H1 (cell line): ENCODE measurements around the gene C16orf90. TPM values are rescaled to one million over a fixed set of nuclear protein-coding genes. Genes with fewer than 3 reads are reported as not detected.

Experiments
- CTCF ChIA-PET: fragments of 300-600 bp; sonication (Branson Sonifier 250); formaldehyde crosslinking; loops from one replicate; lab custom pipeline; 2021; ENCODE audit not compliant: partially characterized antibody; lab: Charles Lee
- POLR2A ChIA-PET: fragments of 300-600 bp; sonication (Branson Sonifier 250); formaldehyde crosslinking; loops from one replicate; lab custom pipeline; 2021; ENCODE audit warnings: inconsistent platforms; ENCODE audit not compliant: partially characterized antibody; lab: Charles Lee
- DNase-seq, 2 experiments: peaks; one replicate each; pipeline versions ENCODE4 v3.0.0 to v3.0.0-alpha.2; 2010 to 2022; ENCODE audit warnings: low spot score in 2 of 2, low read depth in 1 of 2, mixed read lengths in 1 of 2
- FAIRE-seq: peaks from 2 replicates; lab custom pipeline; 2011; peaks lifted over from hg19 to GRCh38; lab: Jason Lieb, UNC
- H2AFZ ChIP-seq: 2 replicates; pipeline ENCODE4 v1.8.1; 2012; ENCODE audit warnings: low read length, inconsistent platforms
- H2AK5ac ChIP-seq: 2 replicates; pipeline ENCODE4 v1.6.1; 2013; ENCODE audit warnings: low read depth, low read length
- H2BK120ac ChIP-seq: replicated peaks from 2 replicates; pipeline ENCODE3; 2013; ENCODE audit warnings: low read depth, low read length, inconsistent platforms
- H2BK12ac ChIP-seq: 2 replicates; pipeline ENCODE4 v1.6.1; 2013; ENCODE audit warnings: low read depth, low read length
- H2BK15ac ChIP-seq: 2 replicates; pipeline ENCODE4 v1.6.1; 2013; ENCODE audit warnings: low read length
- H2BK20ac ChIP-seq: 2 replicates; pipeline ENCODE4 v1.6.1; 2013; ENCODE audit warnings: low read length
- H2BK5ac ChIP-seq: 2 replicates; pipeline ENCODE4 v1.6.1; 2013; ENCODE audit warnings: low read depth, low read length
- H3K14ac ChIP-seq: 2 replicates; pipeline ENCODE4 v1.6.1; 2013; ENCODE audit warnings: inconsistent platforms; ENCODE audit not compliant: insufficient read length
- H3K18ac ChIP-seq: 2 replicates; pipeline ENCODE4 v1.6.1; 2013; ENCODE audit warnings: low read length; ENCODE audit errors: extremely low read depth
- H3K23ac ChIP-seq: 2 replicates; pipeline ENCODE4 v1.6.1; 2013; ENCODE audit warnings: inconsistent platforms; ENCODE audit not compliant: insufficient read length
- H3K23me2 ChIP-seq: 2 replicates; pipeline ENCODE4 v1.6.1; 2013; ENCODE audit warnings: low read depth, low read length
- H3K27ac ChIP-seq: 2 replicates; pipeline ENCODE4 v1.6.1; 2011; ENCODE audit warnings: low read depth, low read length, inconsistent platforms
- H3K27me3 ChIP-seq, 4 experiments: replicated peaks in 1 of 4; 1 replicate in 1 of 4; 2 replicates in 3 of 4; pipeline versions ENCODE4 v1.6.1 to v1.8.1; 2011 to 2013; ENCODE audit warnings: low read length in 3 of 4, mild to moderate bottlenecking in 3 of 4, inconsistent platforms in 2 of 4, mixed read lengths in 2 of 4, moderate library complexity in 1 of 4; ENCODE audit not compliant: control insufficient read depth in 3 of 4, insufficient read depth in 3 of 4; ENCODE audit errors: extremely low read depth in 1 of 4
- H3K36me3 ChIP-seq, 4 experiments: 2 replicates each; pipeline versions ENCODE4 v1.6.1 to v1.8.1; 2011 to 2013; ENCODE audit warnings: mild to moderate bottlenecking in 4 of 4, low read length in 3 of 4, moderate library complexity in 2 of 4, control low read depth in 1 of 4, inconsistent platforms in 1 of 4; ENCODE audit not compliant: insufficient read depth in 4 of 4, control insufficient read depth in 2 of 4
- H3K4ac ChIP-seq: replicated peaks from 2 replicates; pipeline ENCODE3; 2013; ENCODE audit warnings: low read length, low read depth, mixed read lengths, inconsistent platforms; ENCODE audit not compliant: insufficient read length
- H3K4me1 ChIP-seq, 4 experiments: replicated peaks in 1 of 4; 1 replicate in 1 of 4; 2 replicates in 3 of 4; pipeline versions ENCODE4 v1.6.1 to v1.8.1; 2011 to 2013; ENCODE audit warnings: low read length in 3 of 4, inconsistent platforms in 2 of 4, mixed read lengths in 1 of 4; ENCODE audit not compliant: insufficient read depth in 4 of 4, control insufficient read depth in 3 of 4
- H3K4me2 ChIP-seq, 2 experiments: 2 replicates each; pipeline versions ENCODE4 v1.6.1 to v1.8.1; 2011 to 2013; ENCODE audit warnings: low read depth in 2 of 2, low read length in 2 of 2, control low read depth in 1 of 2, inconsistent platforms in 1 of 2, mild to moderate bottlenecking in 1 of 2; ENCODE audit not compliant: insufficient read depth in 1 of 2
- H3K4me3 ChIP-seq, 4 experiments: fragments of 200-600, 300-600 bp in 1 of 4; sonication (generic), shearing (Covaris generic), sonication (Bioruptor Twin) in 1 of 4; 2 replicates each; pipeline versions ENCODE4 v1.5.1 to v1.8.1; 2011 to 2016; ENCODE audit warnings: low read length in 4 of 4, low read depth in 3 of 4, control low read depth in 2 of 4, inconsistent platforms in 2 of 4, mild to moderate bottlenecking in 2 of 4, mixed read lengths in 1 of 4, moderate library complexity in 1 of 4; ENCODE audit not compliant: insufficient read depth in 2 of 4; ENCODE audit errors: extremely low read depth in 1 of 4
- H3K56ac ChIP-seq: replicated peaks from 2 replicates; pipeline ENCODE3; 2013; ENCODE audit warnings: low read depth, mild to moderate bottlenecking, mixed read lengths, low read length, inconsistent platforms; ENCODE audit not compliant: insufficient read length
- H3K79me1 ChIP-seq: 2 replicates; pipeline ENCODE4 v1.6.1; 2013; ENCODE audit warnings: low read depth, low read length, control low read depth
- H3K79me2 ChIP-seq, 2 experiments: 2 replicates each; pipeline versions ENCODE4 v1.6.1 to v1.8.1; 2012 to 2013; ENCODE audit warnings: low read length in 2 of 2, mild to moderate bottlenecking in 2 of 2, inconsistent platforms in 1 of 2; ENCODE audit not compliant: insufficient read depth in 2 of 2, control insufficient read depth in 1 of 2
- H3K9ac ChIP-seq, 4 experiments: replicated peaks in 1 of 4; 1 replicate in 1 of 4; 2 replicates in 3 of 4; pipeline versions ENCODE4 v1.6.1 to v1.8.1; 2011 to 2013; ENCODE audit warnings: low read depth in 3 of 4, low read length in 3 of 4, control low read depth in 2 of 4, mild to moderate bottlenecking in 2 of 4, moderate library complexity in 2 of 4, inconsistent platforms in 1 of 4; ENCODE audit errors: extremely low read depth in 1 of 4
- H3K9me3 ChIP-seq, 2 experiments: 2 replicates each; pipeline versions ENCODE4 v1.6.1 to v1.8.1; 2012 to 2013; ENCODE audit warnings: mild to moderate bottlenecking in 2 of 2, moderate library complexity in 2 of 2, control low read depth in 1 of 2, inconsistent platforms in 1 of 2, low read depth in 1 of 2, low read length in 1 of 2, mixed read lengths in 1 of 2; ENCODE audit not compliant: insufficient read depth in 2 of 2
- H4K20me1 ChIP-seq, 2 experiments: replicated peaks in 1 of 2; 2 replicates each; pipeline versions ENCODE3 to v1.8.1; 2011 to 2013; ENCODE audit warnings: inconsistent platforms in 2 of 2, low read length in 2 of 2, mild to moderate bottlenecking in 1 of 2; ENCODE audit not compliant: insufficient read depth in 2 of 2, control insufficient read depth in 1 of 2
- H4K5ac ChIP-seq: 2 replicates; pipeline ENCODE4 v1.6.1; 2013; ENCODE audit warnings: low read length, low read depth, mixed read lengths, inconsistent platforms; ENCODE audit not compliant: insufficient read length
- H4K8ac ChIP-seq: 2 replicates; pipeline ENCODE4 v1.8.0; 2013; ENCODE audit warnings: mild to moderate bottlenecking, moderate library complexity, low read length, inconsistent platforms; ENCODE audit not compliant: insufficient read depth; ENCODE audit errors: extremely low read depth
- H4K91ac ChIP-seq: replicated peaks from 2 replicates; pipeline ENCODE3; 2013; ENCODE audit warnings: low read length, mixed read lengths, inconsistent platforms; ENCODE audit not compliant: insufficient read length
- E2F6 ChIP-seq: IDR thresholded peaks from 2 replicates; pipeline ENCODE4 v1.6.1; 2012; ENCODE audit warnings: inconsistent platforms
- HDAC6 ChIP-seq: IDR thresholded peaks from one replicate; pipeline ENCODE4 v1.7.1; 2012; ENCODE audit warnings: low read depth, mild to moderate bottlenecking, inconsistent platforms, low read length, moderate library complexity
- JUND ChIP-seq: IDR thresholded peaks from 2 replicates; pipeline ENCODE4 v1.6.1; 2011; ENCODE audit warnings: mild to moderate bottlenecking, improper control_type of control experiment, low read length
- KDM5A ChIP-seq: fragments of 200-600 bp; IDR thresholded peaks from 2 replicates; pipeline ENCODE4 v1.7.1; 2012; ENCODE audit warnings: mild to moderate bottlenecking, low read length, inconsistent platforms, mixed read lengths
- MAX ChIP-seq: IDR thresholded peaks from 2 replicates; pipeline ENCODE4 v1.6.1; 2012; ENCODE audit warnings: inconsistent platforms
- RAD21 ChIP-seq, 2 experiments: IDR thresholded peaks in 1 of 2; conservative IDR thresholded peaks in 1 of 2; 2 replicates each; pipeline ENCODE4 v1.6.1; 2011; ENCODE audit warnings: low read depth in 2 of 2, low read length in 2 of 2, improper control_type of control experiment in 1 of 2, inconsistent platforms in 1 of 2, mild to moderate bottlenecking in 1 of 2, moderate library complexity in 1 of 2
- RBBP5 ChIP-seq: IDR thresholded peaks from 2 replicates; pipeline ENCODE4 v1.7.1; 2012; ENCODE audit warnings: low read depth, mild to moderate bottlenecking, inconsistent platforms, low read length, moderate library complexity, borderline replicate concordance
- SAP30 ChIP-seq: fragments of 300-600 bp; sonication (generic); IDR thresholded peaks from 2 replicates; pipeline ENCODE4 v1.7.1; 2012; ENCODE audit warnings: low read length, moderate library complexity, mild to moderate bottlenecking, inconsistent platforms; ENCODE audit not compliant: insufficient read depth, insufficient replicate concordance
- SRF ChIP-seq: IDR thresholded peaks from 2 replicates; pipeline ENCODE4 v1.6.1; 2011; ENCODE audit warnings: mild to moderate bottlenecking, low read depth, low read length, moderate library complexity
- WGBS, 2 experiments: shearing (Covaris generic) in 1 of 2; methylation state at CpG; one replicate each; pipeline versions ENCODE4 v1.1.6 to v1.1.7; 2013 to 2015; ENCODE audit warnings: low lambda C conversion rate in 2 of 2, mixed read lengths in 2 of 2, inconsistent platforms in 1 of 2, low coverage in 1 of 2, missing lambda C conversion rate in 1 of 2; ENCODE audit not compliant: insufficient replicate concordance in 2 of 2, insufficient coverage in 1 of 2, insufficient read length in 1 of 2; ENCODE audit errors: extremely low coverage in 1 of 2, missing lambda C conversion rate in 1 of 2; 5-methylcytosine and 5-hydroxymethylcytosine counted together
- polyA plus RNA-seq, 7 experiments: library from polyadenylated mRNA; depleted of rRNA in 3 of 7; stranded (reverse) in 5 of 7; unstranded in 2 of 7; fragments of >200 nt in 5 of 7; fragments of 200-250 nt in 2 of 7; gene quantifications; 1 replicate in 5 of 7; 2 replicates in 1 of 7; 4 replicates in 1 of 7; pipeline versions ENCODE4 v1.2.1 to v1.2.3, GENCODE V29; 2011 to 2013; ENCODE audit warnings: missing spikeins in 2 of 7, mixed read lengths in 2 of 7
- total RNA-seq: library from RNA; stranded (reverse); fragmentation: NEBNext Ultra II Directional; extraction: Animal tissue kit (Norgen Biotek cat#: 25700); gene quantifications from 2 replicates; pipeline ENCODE4 v1.2.1, GENCODE V29; 2021

Gene C16orf90
- total and polyA plus RNA-seq, 2 of the 8 experiments (the other 6 are each of a cell fraction or from before 2014, with no cell fraction given): not detected

GRCh38 chr16:3480901-3481695 lies 14.2 kb downstream of the C16orf90 start:
- H3K23me2 ChIP-seq: no peaks in the 10 kb centered on the region
- no peak overlapping the region for H4K91ac ChIP-seq
- H3K9me3 ChIP-seq: no peaks in the 10 kb centered on the region
- 0 out of 2 replicates have a peak overlapping the region, but pooled peaks have one; percentile 12 for H3K27ac ChIP-seq
- H3K4me3 ChIP-seq: no peak overlapping the region
- peaks cover 0 to 9% (median 2%) of the 10 kb centered on the region in 4 experiments; a peak in 3 of 7 replicates for H3K4me1 ChIP-seq
- no peak overlapping the region for H2BK15ac ChIP-seq
- H2BK12ac ChIP-seq: no peak overlapping the region
- H2AK5ac ChIP-seq: no peak overlapping the region
- H4K5ac ChIP-seq: no peak overlapping the region
- H3K4me2 ChIP-seq: no peak overlapping the region
- FAIRE-seq: no peak
- no peak overlapping the region for H2AFZ ChIP-seq
- H4K20me1 ChIP-seq: peaks cover 3 to 20% of the 10 kb centered on the region in 2 experiments
- H3K56ac ChIP-seq: no peak overlapping the region
- H3K9ac ChIP-seq: no peak overlapping the region
- H3K79me1 ChIP-seq: peaks cover 3% of the 10 kb centered on the region; the same call in 1 of the 2 replicates
- ChIA-PET POLR2A (no interaction called here), CTCF (interaction anchor here (0.6 to 0.7 kb wide), 4 partner anchors 12 to 648 kb away, joined by 3 to 5 read pairs (median 4); no protein-coding TSS in a partner anchor)
- no peak overlapping the region for H2BK20ac ChIP-seq
- H3K36me3 ChIP-seq: peaks cover 5 to 30% (median 21%) of the 10 kb centered on the region in 4 experiments; a peak in 5 of 8 replicates
- H3K18ac ChIP-seq: no peak overlapping the region
- peak in 1 of 2 experiments; percentile 38 for DNase-seq
- H2BK120ac ChIP-seq: no peak overlapping the region
- peak overlapping the region; percentile 58; the same call in 1 of the 2 replicates for H2BK5ac ChIP-seq
- no peak overlapping the region; the same call in 1 of the 2 replicates for H4K8ac ChIP-seq
- H3K23ac ChIP-seq: no peak overlapping the region
- no peak overlapping the region for H3K14ac ChIP-seq
- WGBS, 2 experiments: 84% methylated on average over 16 of the region's 18 CpGs; no CpG with 5 or more reads in 1 of the 2 experiments
- no peak overlapping the region for H3K4ac ChIP-seq
- peaks cover 0 to 12% of the 10 kb centered on the region in 2 experiments; a peak in 2 of 4 replicates for H3K79me2 ChIP-seq
- H3K27me3 ChIP-seq: no peaks in the 10 kb centered on the region
- no peak for TF ChIP-seq SRF
- TF ChIP-seq MAX: peak; percentile 84
- TF ChIP-seq JUND: peak; percentile 80
- peak; percentile 70; the same call in 1 of the 2 replicates for TF ChIP-seq E2F6
- no peak for TF ChIP-seq KDM5A
- no peak for TF ChIP-seq RBBP5
- TF ChIP-seq SAP30: no peak
- TF ChIP-seq RAD21 (IDR thresholded peaks at IDR 0.05 in 1 of 2, conservative IDR thresholded peaks at IDR 0.05 in 1 of 2; ENCODE audit: low read depth in 2 of 2, low read length in 2 of 2): 0 out of 4 replicates have a peak, but pooled peaks of 1 of the 2 experiments have one; percentile 2
- no peak for TF ChIP-seq HDAC6
